Brain pericyte (primary cell): ENCODE measurements around the gene MTHFR.

Experiments
- DNase-seq: peaks from one replicate; pipeline ENCODE4 v3.0.0-alpha.2; 2012; ENCODE audit warnings: low read depth, low spot score

Gene MTHFR

DNA sequence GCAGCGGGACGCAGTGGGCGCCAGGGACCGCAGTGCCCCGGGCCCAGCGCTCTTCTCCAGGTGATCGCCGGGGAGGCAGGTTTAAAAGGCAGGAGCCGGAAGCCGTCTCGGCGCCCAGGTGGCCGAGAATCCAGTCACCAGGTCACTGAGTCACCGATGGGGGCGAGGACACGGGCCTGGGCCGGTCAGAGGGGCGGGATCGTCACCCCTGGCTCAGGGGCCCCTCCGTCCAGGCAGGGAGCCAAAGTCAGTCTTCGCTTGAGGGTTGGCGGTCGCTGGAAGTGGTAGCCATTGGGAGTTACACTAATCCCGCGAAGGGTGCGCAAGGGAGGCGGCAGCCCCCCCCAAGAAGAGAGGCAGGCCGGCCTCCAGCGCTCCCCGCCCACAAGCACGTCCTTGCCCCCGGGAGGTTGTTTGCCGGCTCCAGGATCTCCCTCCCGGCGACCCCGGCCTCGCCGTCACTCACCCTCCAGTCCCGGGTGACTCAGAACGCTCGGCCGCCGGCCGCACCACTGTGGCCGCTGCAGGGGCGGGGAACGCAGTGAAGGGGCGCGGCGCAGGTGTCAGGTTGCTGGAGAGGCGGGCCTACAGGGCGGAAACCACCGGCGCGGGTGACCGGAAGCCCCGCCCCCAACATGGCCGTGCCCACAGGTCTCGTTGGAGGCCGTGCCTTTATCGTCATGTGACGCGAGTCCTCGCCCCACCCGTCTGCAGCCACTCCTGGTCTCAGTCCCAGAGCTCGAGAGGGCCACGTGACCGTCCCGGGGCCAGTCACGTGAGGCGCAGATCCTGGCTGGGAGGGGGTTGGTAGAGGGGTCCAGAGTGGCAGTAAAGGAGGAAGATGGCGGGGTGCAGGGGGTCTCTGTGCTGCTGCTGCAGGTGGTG lies at the start of gene MTHFR, which contains the start of gene CLCN6:
Gene MTHFR, minus strand, starts transcription at position 543 of the 885 bp plus-strand sequence. CDS start 2,848 bp downstream, outside the sequence.
Gene CLCN6, plus strand, starts transcription at position 770 of the 885 bp plus-strand sequence. Its CDS starts 72 bp downstream, at position 842.
- DNase-seq: peak; percentile 98

DNA sequence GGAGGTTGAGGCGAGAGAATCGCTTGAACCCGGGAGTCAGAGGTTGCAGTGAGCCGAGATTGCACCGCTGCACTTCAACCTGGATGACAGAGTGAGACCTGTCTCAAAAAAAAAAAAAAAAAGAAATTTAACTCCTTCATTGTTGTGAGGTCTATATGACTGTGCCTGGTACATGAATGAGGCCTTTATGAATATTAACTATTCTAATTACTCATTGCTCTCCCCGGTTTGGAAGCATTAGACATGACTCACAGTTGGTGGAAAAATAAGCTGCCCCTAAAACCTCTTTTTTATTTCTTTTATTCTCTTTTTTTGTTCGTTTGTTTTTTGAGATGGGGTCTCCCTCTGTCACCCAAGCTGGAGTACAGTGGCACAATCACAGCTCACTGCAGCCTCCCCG lies 49.7 kb upstream of the MTHFR start:
- no peak for DNase-seq

DNA sequence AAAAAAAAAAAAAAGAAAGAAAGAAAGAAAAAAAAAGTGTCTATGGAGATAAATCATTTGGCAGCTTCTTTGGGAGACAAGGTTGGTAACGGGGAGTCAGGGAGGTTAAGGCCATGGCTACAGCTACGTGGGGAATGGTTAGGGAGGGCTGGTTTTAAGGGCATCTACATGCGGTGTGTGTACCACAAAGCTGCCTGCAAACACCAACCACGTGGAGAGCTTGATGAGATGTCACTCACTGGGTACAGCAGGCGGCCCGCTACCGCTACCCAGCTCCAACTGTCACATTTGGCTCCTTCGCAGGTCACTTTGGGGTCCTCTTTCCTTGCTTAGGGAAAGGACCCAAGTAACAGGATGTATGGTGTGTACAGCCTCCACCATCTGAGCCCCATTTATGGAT lies 48.8 kb upstream of the MTHFR start:
- DNase-seq: no peak

GRCh38 chr1:11851180-11851579 lies 45.4 kb upstream of the MTHFR start:
- DNase-seq: no peak

DNA sequence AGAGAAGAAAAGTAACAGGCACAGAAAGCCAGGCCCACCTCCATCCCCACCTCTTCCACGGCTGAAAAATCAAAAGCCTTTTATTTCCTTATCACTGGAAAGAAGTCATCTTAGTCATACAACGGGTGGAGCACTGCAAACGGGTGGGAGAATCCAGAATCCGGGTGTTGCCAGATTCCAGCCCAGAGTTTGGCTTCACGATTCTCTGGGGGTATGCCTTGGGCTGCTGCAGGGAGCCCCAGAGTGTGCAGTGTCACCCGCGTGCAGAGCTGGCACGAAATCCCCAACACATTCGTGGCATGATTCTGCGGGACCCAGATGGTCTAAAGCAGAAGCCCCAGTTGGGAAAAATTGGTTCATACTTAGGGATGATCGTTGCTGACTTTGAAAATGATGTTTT lies 44.4 kb upstream of the MTHFR start:
- DNase-seq: no peak

GRCh38 chr1:11848373-11848700 lies 42.6 kb upstream of the MTHFR start:
- no peak for DNase-seq

GRCh38 chr1:11847667-11848372 lies 42.1 kb upstream of the MTHFR start, which contains the start of gene NPPA:
Gene NPPA (minus strand): TSS chr1:11847783. CDS start chr1:11847684, 99 bp downstream.
- DNase-seq: no peak

DNA sequence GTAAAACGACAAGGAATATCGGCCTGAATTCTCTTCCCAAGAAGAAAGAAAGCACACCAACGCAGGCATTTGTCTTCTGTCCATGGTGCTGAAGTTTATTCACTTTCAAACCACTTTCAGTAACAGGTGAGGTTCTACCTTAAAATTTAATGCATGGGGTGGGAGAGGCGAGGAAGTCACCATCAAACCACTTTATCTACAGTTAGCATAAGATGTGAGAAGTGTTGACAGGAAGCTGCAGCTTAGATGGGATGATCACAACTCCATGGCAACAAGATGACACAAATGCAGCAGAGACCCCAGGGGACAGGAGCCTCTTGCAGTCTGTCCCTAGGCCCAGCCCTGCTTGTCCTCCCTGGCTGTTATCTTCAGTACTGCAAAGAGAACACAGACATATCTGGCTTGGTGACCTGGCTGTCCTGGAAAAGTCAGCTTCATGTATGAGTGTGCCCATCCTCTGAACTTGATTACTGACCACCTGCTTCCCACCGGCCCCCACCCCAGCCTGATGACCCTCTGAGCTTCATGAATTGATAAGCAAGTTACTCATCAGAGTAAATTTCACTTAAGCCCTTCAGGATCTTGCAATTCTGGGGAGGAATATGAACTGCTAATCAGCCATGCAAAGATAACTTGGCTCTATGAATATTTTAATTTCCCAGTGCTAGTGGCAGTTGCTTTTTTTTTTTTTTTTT lies 40.0 kb upstream of the MTHFR start:
- no peak for DNase-seq

GRCh38 chr1:11842154-11843041 lies 36.6 kb upstream of the MTHFR start:
- DNase-seq: no peak

DNA sequence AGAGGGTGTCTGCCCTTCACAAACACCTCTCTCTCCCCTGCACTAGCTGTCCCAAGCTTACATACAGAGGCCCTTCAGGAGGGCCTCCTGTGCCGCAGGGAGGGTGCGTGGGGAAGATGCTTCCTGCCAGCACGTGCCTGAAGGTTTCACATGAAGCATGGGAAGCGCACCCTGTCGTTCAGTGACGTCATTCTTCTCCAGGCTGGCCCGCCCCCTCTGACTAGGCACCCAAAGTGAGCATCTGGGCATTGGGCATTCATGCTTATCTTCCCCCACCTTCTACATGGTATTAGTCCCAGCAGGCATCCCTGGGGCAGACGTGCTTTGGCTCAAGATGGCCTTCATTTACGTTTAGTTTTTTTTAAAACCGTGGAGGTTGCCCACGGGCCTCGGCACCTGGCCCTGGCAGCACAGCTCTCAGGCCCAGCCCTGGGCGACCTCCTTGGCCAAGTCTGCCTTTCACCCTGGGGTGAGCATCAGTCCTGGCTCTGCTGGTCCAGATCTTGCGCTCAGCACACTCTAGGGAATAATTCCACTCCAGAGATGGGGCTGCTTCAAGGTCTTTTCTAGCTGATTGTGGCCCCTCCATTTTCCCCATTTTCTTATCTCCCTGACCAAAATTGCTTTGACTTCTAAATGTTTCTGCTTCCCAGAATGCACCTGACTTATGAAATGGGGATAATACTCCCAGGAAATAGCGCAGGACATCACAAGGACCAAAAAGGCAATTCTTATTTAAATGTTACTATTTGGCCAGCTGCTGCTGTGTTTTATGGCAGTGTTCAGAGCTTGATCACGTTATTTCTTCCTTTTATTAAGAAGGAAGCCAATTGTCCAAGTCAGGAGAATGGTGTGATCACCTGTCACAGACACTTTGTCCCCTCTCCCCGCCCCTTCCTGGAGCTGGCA lies 35.7 kb upstream of the MTHFR start:
- DNase-seq: no peak

- DNase-seq: no peak
These were observed 34.3 kb upstream of the MTHFR start for GRCh38 chr1:11839727-11840705.

DNA sequence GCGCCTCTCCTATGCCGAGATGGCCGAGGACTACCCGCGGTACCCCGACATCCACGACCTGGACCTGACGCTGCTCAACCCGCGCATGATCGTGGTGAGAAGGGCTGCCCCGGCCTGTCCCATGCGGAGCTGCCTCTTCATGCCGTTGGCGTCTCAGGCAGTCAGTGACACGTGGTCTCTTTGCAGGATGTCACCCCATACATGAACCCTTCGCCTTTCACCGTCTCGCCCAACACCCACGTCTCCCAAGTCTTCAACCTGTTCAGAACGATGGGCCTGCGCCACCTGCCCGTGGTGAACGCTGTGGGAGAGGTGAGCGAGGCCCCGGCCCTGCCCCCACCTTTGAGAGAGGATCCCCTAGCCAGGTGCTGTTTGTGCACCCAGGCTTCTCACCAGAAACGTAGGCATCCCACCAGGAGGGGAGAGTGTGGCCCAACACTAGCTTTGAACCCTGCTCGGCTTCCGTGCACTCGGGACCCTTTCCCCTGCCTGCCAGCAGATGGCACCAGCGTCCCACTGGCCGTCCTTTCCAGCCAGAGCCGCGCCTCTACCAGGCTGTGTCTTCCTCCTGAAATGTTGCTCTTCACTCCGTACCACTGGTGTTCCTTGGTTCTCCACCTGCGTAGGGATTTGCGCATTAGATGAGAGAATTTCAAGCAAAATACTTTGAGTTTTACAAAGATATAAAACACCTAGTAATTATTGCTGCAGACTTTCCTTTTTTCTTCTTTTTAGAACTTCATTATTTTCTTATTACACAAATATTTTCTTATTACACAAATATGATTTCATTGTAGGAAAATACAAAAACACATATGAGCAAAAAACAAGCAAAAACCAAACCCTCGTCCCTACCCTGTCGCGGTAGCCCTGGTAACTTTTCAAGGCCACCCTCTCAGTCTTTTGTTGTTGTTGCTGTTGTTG lies 32.8 kb upstream of the MTHFR start:
- no peak for DNase-seq

- DNase-seq: no peak
These were observed 32.1 kb upstream of the MTHFR start for GRCh38 chr1:11837767-11838348.

- DNase-seq: no peak
These were observed 31.4 kb upstream of the MTHFR start for GRCh38 chr1:11836955-11837766.

DNA sequence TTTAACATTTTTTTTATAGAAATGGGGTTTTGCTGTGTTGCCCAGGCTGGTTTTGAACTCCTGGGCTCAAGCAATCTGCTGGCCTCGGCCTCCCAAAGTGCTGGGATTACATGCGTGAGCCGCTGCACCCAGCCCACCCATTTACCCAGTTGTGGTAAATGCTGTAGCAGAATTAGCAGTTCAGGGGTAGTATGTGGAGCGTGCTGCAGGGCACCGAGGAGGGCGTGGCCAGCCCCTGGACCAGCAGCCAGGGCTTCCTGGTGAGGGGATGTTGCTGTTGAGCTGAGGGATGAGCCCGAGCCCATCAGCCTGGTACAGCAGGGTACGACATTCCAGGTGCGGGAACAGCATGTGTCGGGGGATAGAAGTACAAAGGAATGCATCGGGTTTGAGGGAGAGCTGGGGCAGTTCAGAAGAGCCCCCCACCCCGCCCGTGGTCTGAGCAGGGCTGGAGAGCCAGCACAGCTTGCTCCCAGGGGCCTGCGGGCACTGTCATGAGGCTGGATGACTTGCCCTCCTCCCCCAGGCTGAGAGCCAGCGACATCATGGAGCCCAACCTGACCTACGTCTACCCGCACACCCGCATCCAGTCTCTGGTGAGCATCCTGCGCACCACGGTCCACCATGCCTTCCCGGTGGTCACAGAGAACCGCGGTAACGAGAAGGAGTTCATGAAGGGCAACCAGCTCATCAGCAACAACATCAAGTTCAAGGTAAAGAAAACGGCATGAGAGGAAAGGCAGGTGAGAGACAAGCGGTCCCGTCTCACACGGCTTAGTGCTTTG lies 29.9 kb upstream of the MTHFR start:
- DNase-seq: no peak

DNA sequence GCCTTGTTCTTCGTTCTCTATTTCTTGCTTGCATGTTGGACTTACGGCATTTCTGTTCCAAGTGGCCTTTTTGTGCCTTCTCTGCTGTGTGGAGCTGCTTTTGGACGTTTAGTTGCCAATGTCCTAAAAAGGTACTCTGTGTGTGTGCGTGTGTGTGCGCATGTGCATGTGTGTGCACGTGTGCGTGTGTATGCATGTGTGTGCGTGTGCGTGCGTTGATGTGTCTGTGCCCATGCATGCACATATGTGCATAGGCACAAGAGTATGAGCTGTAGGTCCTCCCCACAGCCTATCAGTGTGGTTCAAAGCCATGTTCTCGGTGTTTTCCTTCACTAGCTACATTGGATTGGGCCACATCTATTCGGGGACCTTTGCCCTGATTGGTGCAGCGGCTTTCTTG lies 28.1 kb upstream of the MTHFR start:
- no peak for DNase-seq
